LNCAP (cell line): ENCODE data around the gene KIAA1210.

Source experiments
- CTCF ChIP-seq: fragments of 450-650 bp; IDR thresholded peaks from 2 replicates; pipeline ENCODE4 v1.5.1; 2017; ENCODE audit warnings: mild to moderate bottlenecking

The KIAA1210 gene

GRCh38 chrX:119150163-119151050 is 22.8 kb upstream of the KIAA1210 start:
- no peak for TF ChIP-seq CTCF

DNA sequence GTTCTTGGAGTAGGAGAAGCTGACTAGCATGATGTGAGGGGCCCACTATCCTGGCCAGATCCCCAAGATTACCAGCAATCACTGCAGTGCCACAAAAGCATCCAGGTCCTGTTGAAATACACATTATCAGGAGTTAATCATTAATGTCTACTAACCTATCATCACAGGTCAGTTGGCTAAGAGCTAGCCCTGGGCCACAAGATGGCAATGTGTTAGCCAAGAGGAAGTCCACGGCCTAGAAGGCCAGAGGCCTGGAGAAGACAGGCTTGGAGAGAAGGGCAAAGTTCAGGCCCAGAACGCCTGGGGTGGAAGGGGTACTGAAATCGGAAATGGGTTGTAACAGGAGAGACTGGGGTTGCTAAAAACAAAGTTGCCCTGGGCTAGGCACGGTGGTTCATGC is 19.9 kb upstream of the KIAA1210 start:
- TF ChIP-seq CTCF, result no peak

GRCh38 chrX:119145241-119145653 is 17.6 kb upstream of the KIAA1210 start:
- TF ChIP-seq CTCF, result peak; percentile 36; the same call in 1 of the 2 replicates

DNA sequence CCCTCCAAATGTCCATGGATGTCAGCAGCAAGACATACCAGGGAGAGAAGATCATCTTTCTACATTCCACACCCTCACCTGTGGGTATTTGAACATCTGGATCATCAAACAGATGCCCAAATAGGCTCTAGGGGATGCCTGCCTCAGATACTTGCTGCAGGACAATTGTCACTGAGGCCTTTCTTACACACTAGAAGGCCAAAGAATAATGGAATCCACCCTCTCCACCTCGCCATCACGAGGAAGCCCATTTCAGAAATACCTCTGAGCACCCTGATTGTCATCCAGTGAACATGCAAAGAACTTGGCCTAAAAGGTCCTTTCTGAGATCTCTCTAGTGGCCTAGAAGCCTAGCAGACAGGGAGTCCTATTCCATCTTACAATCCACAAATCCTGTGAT is 6.9 kb upstream of the KIAA1210 start:
- TF ChIP-seq CTCF, result no peak

GRCh38 chrX:119132961-119133360 is 5.3 kb upstream of the KIAA1210 start:
- TF ChIP-seq CTCF, result no peak

- TF ChIP-seq CTCF, result no peak
Observed at GRCh38 chrX:119132316-119132715, 4.7 kb upstream of the KIAA1210 start.

GRCh38 chrX:119130911-119131310 is 3.3 kb upstream of the KIAA1210 start:
- no peak for TF ChIP-seq CTCF
